Suprapubic skin (tissue), 4 donors: ENCODE measurements around the gene NR5A2. TPM values are rescaled to one million over a fixed set of nuclear protein-coding genes. Genes with fewer than 3 reads are reported as not detected.

Experiments used
- DNase-seq, 2 donors: peaks; one replicate each; pipeline ENCODE4 v3.0.0-alpha.2; 2019; ENCODE audit warnings: low spot score in 2 of 2
- H3K27ac ChIP-seq: fragments of 200-600 bp; sonication (generic); one replicate; pipeline ENCODE4 v1.5.1; 2019
- H3K27me3 ChIP-seq: fragments of 200-600 bp; sonication (generic); one replicate; pipeline ENCODE4 v1.5.1; 2019
- H3K36me3 ChIP-seq: fragments of 200-600 bp; sonication (generic); one replicate; pipeline ENCODE4 v1.5.1; 2019
- H3K4me1 ChIP-seq: fragments of 200-600 bp; sonication (generic); one replicate; pipeline ENCODE4 v1.5.1; 2019
- H3K4me3 ChIP-seq: fragments of 200-600 bp; sonication (generic); one replicate; pipeline ENCODE4 v1.5.1; 2019; ENCODE audit warnings: mild to moderate bottlenecking
- H3K9me3 ChIP-seq: fragments of 200-600 bp; sonication (generic); one replicate; pipeline ENCODE4 v1.5.1; 2019
- EP300 ChIP-seq: sonication (generic); formaldehyde crosslinking; IDR thresholded peaks from one replicate; pipeline ENCODE4 v1.6.1; 2017; ENCODE audit warnings: antibody characterized with exemption
- POLR2A ChIP-seq, 2 donors: fragments of 450-650 bp; IDR thresholded peaks; one replicate each; pipeline ENCODE4 v1.6.1; 2017; ENCODE audit warnings: antibody characterized with exemption in 2 of 2, mild to moderate bottlenecking in 2 of 2, moderate library complexity in 2 of 2
- POLR2AphosphoS5 ChIP-seq, 3 donors: sonication (generic); formaldehyde crosslinking; IDR thresholded peaks; one replicate each; pipeline ENCODE4 v1.6.1; 2017; ENCODE audit warnings: antibody characterized with exemption in 3 of 3
- WGBS: methylation state at CpG from one replicate; pipeline ENCODE4 v1.1.5; 2018; 5-methylcytosine and 5-hydroxymethylcytosine counted together
- total RNA-seq, 4 donors: library from RNA; depleted of rRNA; stranded (reverse); fragments of >200 nt; gene quantifications; one replicate each; pipeline ENCODE4 v1.1.0, GENCODE V29; 2016
- TF ChIP-seq, protein P1 (sequence below), 2 donors: fragments of 200-600 bp in 1 of 2; fragments of 450-650 bp in 1 of 2; sonication (generic) in 1 of 2; IDR thresholded peaks; one replicate each; pipeline ENCODE4 v1.5.1; 2016 to 2019; ENCODE audit warnings: antibody characterized with exemption in 2 of 2, mild to moderate bottlenecking in 1 of 2, moderate library complexity in 1 of 2

The NR5A2 gene
- total RNA-seq, 4 donors from 2014 or later: 0.49 to 3.3 (median 0.96) TPM

DNA sequence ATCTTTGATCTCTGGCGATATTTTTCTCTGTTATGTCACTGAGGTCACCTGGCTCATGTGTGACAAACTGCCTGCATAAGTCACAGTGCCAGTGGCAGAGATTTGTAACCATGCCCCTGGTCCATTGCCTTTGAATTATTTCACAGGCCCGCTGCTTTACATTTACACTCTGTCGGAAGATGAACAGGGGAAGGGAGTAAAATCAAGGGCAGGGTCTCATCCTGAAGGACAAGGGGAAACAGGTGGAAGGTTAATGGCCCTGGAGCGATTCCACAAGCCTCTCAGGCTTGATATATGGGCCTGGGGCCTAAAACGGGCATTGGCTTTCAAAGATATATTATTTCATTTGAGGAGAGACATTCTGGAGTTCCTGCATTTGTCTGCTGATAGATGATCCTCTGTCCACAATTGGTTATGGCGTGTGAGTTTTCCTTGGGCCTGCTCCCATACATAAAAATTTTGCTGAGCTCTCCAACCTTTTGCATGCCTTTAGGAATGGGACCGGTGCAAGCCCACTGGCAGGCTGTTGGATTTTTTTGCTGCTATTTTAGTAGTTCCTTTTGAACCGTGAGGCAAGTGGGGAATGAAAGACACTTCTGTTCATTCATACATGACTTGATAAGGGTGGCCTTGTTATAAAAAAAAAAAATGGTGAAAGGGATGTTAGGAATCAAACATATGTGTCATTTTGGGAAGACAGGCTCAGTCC is 51.9 kb downstream of the NR5A2 start:
- TF ChIP-seq POLR2AphosphoS5 (IDR thresholded peaks at IDR 0.05) (no peak), POLR2A (IDR thresholded peaks at IDR 0.05) (no peak), EP300 (no peak)
- TF ChIP-seq, protein P1, sequence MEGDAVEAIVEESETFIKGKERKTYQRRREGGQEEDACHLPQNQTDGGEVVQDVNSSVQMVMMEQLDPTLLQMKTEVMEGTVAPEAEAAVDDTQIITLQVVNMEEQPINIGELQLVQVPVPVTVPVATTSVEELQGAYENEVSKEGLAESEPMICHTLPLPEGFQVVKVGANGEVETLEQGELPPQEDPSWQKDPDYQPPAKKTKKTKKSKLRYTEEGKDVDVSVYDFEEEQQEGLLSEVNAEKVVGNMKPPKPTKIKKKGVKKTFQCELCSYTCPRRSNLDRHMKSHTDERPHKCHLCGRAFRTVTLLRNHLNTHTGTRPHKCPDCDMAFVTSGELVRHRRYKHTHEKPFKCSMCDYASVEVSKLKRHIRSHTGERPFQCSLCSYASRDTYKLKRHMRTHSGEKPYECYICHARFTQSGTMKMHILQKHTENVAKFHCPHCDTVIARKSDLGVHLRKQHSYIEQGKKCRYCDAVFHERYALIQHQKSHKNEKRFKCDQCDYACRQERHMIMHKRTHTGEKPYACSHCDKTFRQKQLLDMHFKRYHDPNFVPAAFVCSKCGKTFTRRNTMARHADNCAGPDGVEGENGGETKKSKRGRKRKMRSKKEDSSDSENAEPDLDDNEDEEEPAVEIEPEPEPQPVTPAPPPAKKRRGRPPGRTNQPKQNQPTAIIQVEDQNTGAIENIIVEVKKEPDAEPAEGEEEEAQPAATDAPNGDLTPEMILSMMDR (IDR thresholded peaks at IDR 0.05): no peak
- H3K36me3 ChIP-seq: no peaks in the 10 kb centered on the region
- H3K9me3 ChIP-seq: no peaks in the 10 kb centered on the region
- peaks cover 23% of the 10 kb centered on the region for H3K27me3 ChIP-seq
- no peak overlapping the region for H3K27ac ChIP-seq
- 77% methylated on average over 8 of the region's 8 CpGs for WGBS
- DNase-seq: no peak
- H3K4me3 ChIP-seq: no peak overlapping the region
- H3K4me1 ChIP-seq: no peaks in the 10 kb centered on the region

DNA sequence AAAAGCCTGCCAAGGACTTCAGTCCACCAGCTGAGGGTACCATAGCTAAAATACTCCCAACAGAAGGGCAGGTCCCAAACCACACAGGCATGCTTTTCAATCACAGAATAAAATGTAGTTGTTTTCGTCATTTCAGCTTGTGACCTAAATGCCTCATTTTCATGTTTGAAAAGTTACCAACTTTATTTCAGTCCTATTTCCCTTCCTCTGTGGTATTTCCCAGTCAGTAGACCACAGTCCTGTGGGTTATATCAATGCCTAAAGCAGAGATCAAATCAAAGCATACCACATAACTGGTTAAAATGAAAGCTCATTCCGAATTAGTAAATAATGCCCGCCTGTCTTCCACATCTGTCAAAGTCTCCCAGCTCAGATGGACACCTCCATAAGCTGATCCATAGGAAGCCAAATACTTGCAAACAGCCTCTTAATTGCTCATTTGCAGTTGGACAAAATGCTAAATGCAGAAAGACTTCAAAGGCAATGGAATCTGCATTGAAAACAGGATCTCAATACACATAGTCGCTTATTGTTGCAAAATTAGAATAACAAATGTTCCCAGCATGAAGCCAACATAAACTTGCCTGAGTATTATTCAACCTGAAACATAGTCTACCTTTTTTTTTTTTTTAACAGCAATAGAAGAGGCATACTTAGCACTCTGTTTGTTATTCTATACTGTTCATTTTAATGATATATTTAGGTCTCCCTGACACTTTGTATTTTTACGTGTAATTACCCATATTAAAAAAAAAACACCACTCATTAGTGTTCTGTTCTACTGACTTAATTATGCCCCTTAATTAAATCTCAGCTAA is 53.9 kb downstream of the NR5A2 start:
- H3K36me3 ChIP-seq: no peaks in the 10 kb centered on the region
- no peak overlapping the region for H3K4me3 ChIP-seq
- H3K27me3 ChIP-seq: peaks cover 34% of the 10 kb centered on the region
- no peak for DNase-seq
- no peaks in the 10 kb centered on the region for H3K4me1 ChIP-seq
- 46% methylated on average over 5 of the region's 5 CpGs for WGBS
- no peak overlapping the region for H3K27ac ChIP-seq
- no peaks in the 10 kb centered on the region for H3K9me3 ChIP-seq
- TF ChIP-seq EP300 (no peak), POLR2AphosphoS5 (IDR thresholded peaks at IDR 0.05) (no peak), POLR2A (IDR thresholded peaks at IDR 0.05) (no peak)
- TF ChIP-seq, protein P1 (IDR thresholded peaks at IDR 0.05): no peak

DNA sequence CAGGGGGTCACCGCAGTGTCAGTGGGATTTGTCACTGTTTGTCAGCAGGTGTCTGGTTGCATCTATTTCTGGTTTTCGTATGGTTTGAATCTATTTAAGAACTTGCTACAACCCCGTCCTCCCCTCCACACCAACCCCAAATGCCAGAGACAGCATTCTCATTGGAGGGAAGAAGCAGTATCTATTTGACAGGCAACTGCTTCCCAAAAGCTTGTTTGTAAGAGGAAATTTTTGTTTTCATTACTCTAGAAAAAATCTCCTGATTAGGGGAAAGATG is 54.4 kb downstream of the NR5A2 start:
- Histone ChIP-seq H3K27ac (no peak overlapping the region), H3K36me3 (no peaks in the 10 kb centered on the region), H3K4me1 (no peaks in the 10 kb centered on the region), H3K4me3 (no peak overlapping the region), H3K27me3 (peaks cover 34% of the 10 kb centered on the region), H3K9me3 (no peaks in the 10 kb centered on the region)
- TF ChIP-seq POLR2A (IDR thresholded peaks at IDR 0.05): no peak
- TF ChIP-seq, protein P1 (IDR thresholded peaks at IDR 0.05): no peak
- TF ChIP-seq EP300: no peak
- TF ChIP-seq POLR2AphosphoS5 (IDR thresholded peaks at IDR 0.05): no peak
- 56% methylated on average over 3 of the region's 3 CpGs for WGBS
- DNase-seq: no peak

DNA sequence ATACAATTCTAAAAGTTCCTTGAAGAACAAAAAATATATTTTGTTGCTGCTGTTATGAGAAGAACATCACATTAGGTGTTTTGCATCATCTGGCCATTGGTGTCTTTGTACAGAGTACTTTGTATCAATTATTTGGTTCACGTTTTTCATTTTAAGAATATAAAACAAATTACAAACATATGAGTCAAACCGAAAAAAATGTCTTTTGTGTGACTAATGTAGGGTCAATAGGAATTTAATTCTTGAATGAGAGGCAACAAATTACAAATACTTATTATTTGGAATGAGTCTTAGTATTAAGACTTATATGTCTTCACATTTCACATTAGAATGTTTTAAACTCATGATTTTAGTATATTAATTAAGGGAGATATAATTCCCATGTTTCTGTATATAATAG is 54.8 kb downstream of the NR5A2 start:
- Histone ChIP-seq H3K27me3 (peaks cover 34% of the 10 kb centered on the region), H3K4me1 (no peaks in the 10 kb centered on the region), H3K36me3 (no peaks in the 10 kb centered on the region), H3K9me3 (no peaks in the 10 kb centered on the region), H3K4me3 (no peak overlapping the region), H3K27ac (no peak overlapping the region)
- WGBS: 47% methylated on average over 2 of the region's 2 CpGs
- no peak for TF ChIP-seq POLR2AphosphoS5 (IDR thresholded peaks at IDR 0.05)
- TF ChIP-seq, protein P1 (IDR thresholded peaks at IDR 0.05): no peak
- TF ChIP-seq POLR2A (IDR thresholded peaks at IDR 0.05): no peak
- no peak for TF ChIP-seq EP300
- no peak for DNase-seq
